K562 (cell line): Measurements from ENCODE around the gene CLSTN1. TPM values are rescaled to one million over a fixed set of nuclear protein-coding genes. Genes with fewer than 3 reads are reported as not detected.

Source experiments
- ATAC-seq: fragments of 200-7000 bp; cut with Tn5 transposase; 3 replicates; pipeline ENCODE4 v1.9.1; 2020; ENCODE audit warnings: moderate library complexity
- BruUV-seq: library from RNA; stranded (reverse); fragments of 400-500 nt; replicated peaks from 2 replicates; lab custom pipeline; 2021; lab: Mats Ljungman, UMichigan
- CTCF ChIA-PET: fragments of 300-600 bp; formaldehyde crosslinking; extraction: SDS; loops from one replicate; lab custom pipeline; 2021; ENCODE audit warnings: low intra/inter-chr PET ratio; lab: Yijun Ruan, JAX
- POLR2A ChIA-PET: fragments of 300-600, 350-650 bp; sonication (Branson Sonifier 250); formaldehyde crosslinking; extraction: SDS; loops from one replicate; lab custom pipeline; 2021; ENCODE audit warnings: antibody characterized with exemption, inconsistent platforms; lab: Yijun Ruan, JAX
- DNase-seq, 4 experiments: peaks; one replicate each; pipeline versions ENCODE4 v3.0.0 to v3.0.0-alpha.2; 2011 to 2018; ENCODE audit warnings: low spot score in 3 of 4, mixed read lengths in 3 of 4; ENCODE audit errors: extremely low read depth in 1 of 4
- FAIRE-seq: peaks from 2 replicates; lab custom pipeline; 2011; peaks lifted over from hg19 to GRCh38; lab: Jason Lieb, UNC
- H2AFZ ChIP-seq: 2 replicates; pipeline ENCODE4 v1.6.0; 2011; ENCODE audit warnings: low read depth, low read length, control low read depth, inconsistent platforms
- H3K27ac ChIP-seq: fragments of 200-600 bp; 3 replicates; pipeline ENCODE4 v1.8.0; 2011; ENCODE audit warnings: low read depth, mild to moderate bottlenecking, control low read depth, inconsistent platforms, low read length, moderate library complexity, mixed read lengths; ENCODE audit errors: extremely low read depth
- H3K27me3 ChIP-seq, 2 experiments: fragments of 300-600 bp in 1 of 2; 2 replicates in 1 of 2; 3 replicates in 1 of 2; pipeline versions ENCODE4 v1.6.0 to v1.8.0; 2011; ENCODE audit warnings: inconsistent platforms in 2 of 2, low read length in 2 of 2, mild to moderate bottlenecking in 1 of 2, mixed read lengths in 1 of 2, moderate library complexity in 1 of 2; ENCODE audit not compliant: control insufficient read depth in 2 of 2, insufficient read depth in 2 of 2
- H3K36me3 ChIP-seq: fragments of 300-600 bp; 3 replicates; pipeline ENCODE4 v1.8.0; 2011; ENCODE audit warnings: mild to moderate bottlenecking, low read length, inconsistent platforms; ENCODE audit not compliant: control insufficient read depth, insufficient read depth
- H3K4me1 ChIP-seq, 2 experiments: fragments of 200-600 bp in 1 of 2; replicated peaks in 1 of 2; 2 replicates in 1 of 2; 3 replicates in 1 of 2; pipeline versions ENCODE4 v1.5.1 to v1.8.0; 2011; ENCODE audit warnings: inconsistent platforms in 2 of 2, low read length in 2 of 2, mild to moderate bottlenecking in 1 of 2, mixed read lengths in 1 of 2, moderate library complexity in 1 of 2; ENCODE audit not compliant: control insufficient read depth in 2 of 2, insufficient read depth in 2 of 2
- H3K4me2 ChIP-seq: 2 replicates; pipeline ENCODE4 v1.6.1; 2011; ENCODE audit warnings: low read length, control low read depth, inconsistent platforms, mixed read lengths; ENCODE audit not compliant: insufficient read depth
- H3K4me3 ChIP-seq: fragments of 200-600 bp; sonication (generic), shearing (Covaris generic); 2 replicates; pipeline ENCODE4 v1.5.1; 2016; ENCODE audit warnings: control low read depth, inconsistent platforms
- H3K79me2 ChIP-seq: fragments of 200-600 bp; 3 replicates; pipeline ENCODE4 v1.8.0; 2011; ENCODE audit warnings: low read length, inconsistent platforms; ENCODE audit not compliant: control insufficient read depth, insufficient read depth
- H3K9ac ChIP-seq, 2 experiments: 2 replicates each; pipeline versions ENCODE4 v1.6.0 to v1.6.1; 2011; ENCODE audit warnings: low read depth in 2 of 2, low read length in 2 of 2, control low read depth in 1 of 2, inconsistent platforms in 1 of 2, mild to moderate bottlenecking in 1 of 2, mixed read lengths in 1 of 2; ENCODE audit not compliant: insufficient read depth in 1 of 2
- H3K9me1 ChIP-seq: one replicate; pipeline ENCODE4 v1.6.0; 2011; ENCODE audit warnings: inconsistent platforms, mild to moderate bottlenecking, low read length, moderate library complexity; ENCODE audit not compliant: control insufficient read depth, insufficient read depth
- H3K9me3 ChIP-seq: replicated peaks from 2 replicates; pipeline ENCODE4 v1.5.1; 2011; ENCODE audit warnings: low read depth, low read length, inconsistent platforms; ENCODE audit not compliant: control insufficient read depth, insufficient read depth
- H4K20me1 ChIP-seq: replicated peaks from 2 replicates; pipeline ENCODE4 v1.6.1; 2011; ENCODE audit warnings: low read length, inconsistent platforms, mixed read lengths; ENCODE audit not compliant: control insufficient read depth, insufficient read depth
- BRD9 ChIP-seq: fragments of 450-650 bp; IDR thresholded peaks from 2 replicates; pipeline ENCODE4 v1.6.1; 2018; ENCODE audit warnings: low read depth; ENCODE audit not compliant: partially characterized antibody
- EHMT2 ChIP-seq: fragments of 450-650 bp; IDR thresholded peaks from 2 replicates; pipeline ENCODE4 v1.6.1; 2018; ENCODE audit warnings: antibody characterized with exemption
- HOXB6 ChIP-seq: fragments of 250-450 bp; sonication (Bioruptor Pico); IDR thresholded peaks from 2 replicates; pipeline ENCODE4 v1.5.1; 2022; ENCODE audit warnings: mild to moderate bottlenecking, borderline replicate concordance
- L3MBTL2 ChIP-seq: fragments of 450-650 bp; IDR thresholded peaks from 2 replicates; pipeline ENCODE4 v1.6.1; 2016; ENCODE audit warnings: mild to moderate bottlenecking, moderate library complexity
- MBD1 ChIP-seq: fragments of 250-450 bp; sonication (Bioruptor Pico); IDR thresholded peaks from 2 replicates; pipeline ENCODE4 v1.8.0; 2022; ENCODE audit warnings: inconsistent platforms
- NCOR1 ChIP-seq: fragments of 450-650 bp; IDR thresholded peaks from 2 replicates; pipeline ENCODE4 v1.6.1; 2016; ENCODE audit warnings: mild to moderate bottlenecking, moderate library complexity
- PHF8 ChIP-seq: fragments of 200-600 bp; sonication (generic); IDR thresholded peaks from 2 replicates; pipeline ENCODE4 v1.6.1; 2012; ENCODE audit warnings: mixed run types, mild to moderate bottlenecking, inconsistent platforms, low read length, moderate library complexity, borderline replicate concordance
- ZBTB33 ChIP-seq: sonication (generic); formaldehyde crosslinking; IDR thresholded peaks from 2 replicates; pipeline ENCODE4 v1.8.1; 2023; ENCODE audit warnings: mild to moderate bottlenecking, missing genetic modification reagents
- ZNF263 ChIP-seq: sonication (generic); formaldehyde crosslinking; IDR thresholded peaks from 2 replicates; pipeline ENCODE4 v1.8.0; 2022; ENCODE audit warnings: mild to moderate bottlenecking, missing genetic modification reagents, borderline replicate concordance
- WGBS: fragments of 100-300 bp; shearing (Covaris generic); methylation state at CpG from one replicate; pipeline ENCODE4 v1.1.6; 2016; ENCODE audit warnings: low coverage, mixed read lengths; ENCODE audit not compliant: insufficient coverage; ENCODE audit errors: missing lambda C conversion rate; 5-methylcytosine and 5-hydroxymethylcytosine counted together
- in situ Hi-C: fragments of 300-500 bp; cut with MboI; formaldehyde crosslinking; loops from 4 replicates; pipeline ENCODE4 v1.15.0; 2018; ENCODE audit warnings: inconsistent platforms, mixed read lengths
- intact Hi-C: fragments of 100-400 bp; cut with micrococcal nuclease; formaldehyde crosslinking; loops from 2 replicates; pipeline ENCODE4 v1.14.2; 2022
- polyA plus RNA-seq, 8 experiments: library from polyadenylated mRNA; depleted of rRNA in 4 of 8; stranded (reverse) in 5 of 8; unstranded in 3 of 8; fragments of >200 nt; fragmentation: Nextera tagmentation in 2 of 8; fragmentation: Illumina TruSeq in 1 of 8; extraction: Ambion mirVana in 2 of 8; extraction: Trizol in 1 of 8; gene quantifications; 2 replicates each; pipeline versions ENCODE4 v1.2.1 to v1.2.3, GENCODE V29; 2011 to 2014; ENCODE audit warnings: inconsistent platforms in 1 of 8, missing spikeins in 1 of 8
- total RNA-seq, 7 experiments: library from RNA; depleted of rRNA in 6 of 7; stranded (reverse); fragments of >200 nt in 6 of 7; fragmentation: Illumina TruSeq in 2 of 7; extraction: Trizol in 2 of 7; gene quantifications; 2 replicates each; pipeline versions ENCODE4 v1.2.1 to v1.2.3, GENCODE V29; 2011 to 2021; ENCODE audit warnings: low replicate concordance in 1 of 7
- TF ChIP-seq, protein P1 (sequence below): fragments of 250-450 bp; sonication (Bioruptor Pico); IDR thresholded peaks from 2 replicates; pipeline ENCODE4 v1.5.0; 2021; ENCODE audit warnings: mild to moderate bottlenecking, borderline replicate concordance
- TF ChIP-seq, protein P2 (sequence below): fragments of 250-450 bp; sonication (Bioruptor Pico); IDR thresholded peaks from 2 replicates; pipeline ENCODE4 v1.4.0; 2020; ENCODE audit warnings: mild to moderate bottlenecking

CLSTN1 gene
- total and polyA plus RNA-seq, 9 of the 15 experiments (the other 6 are each of a cell fraction or from before 2014, with no cell fraction given) = 1.1 to 32.5 (median 13.3) TPM

DNA sequence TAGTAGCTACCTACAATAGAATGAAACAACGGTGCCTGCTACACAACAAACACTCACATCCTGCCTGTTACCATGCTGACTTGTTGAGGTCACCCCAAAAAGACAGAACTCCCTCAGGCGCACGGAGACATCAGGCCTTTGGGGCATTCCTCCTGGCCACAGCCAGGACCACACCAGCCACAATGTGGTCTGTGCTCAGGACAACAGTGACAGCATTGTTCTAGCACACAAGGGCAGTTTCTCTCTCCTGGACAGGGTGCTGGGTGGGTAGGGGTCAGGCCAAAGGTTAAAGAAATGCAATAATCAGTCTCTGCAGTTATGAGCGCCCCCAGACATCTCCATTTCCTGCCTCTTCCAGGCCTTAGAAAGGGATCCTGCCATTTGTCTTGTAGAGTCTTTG, 46.8 kb upstream of the CLSTN1 start:
- Histone ChIP-seq H3K9ac (no peak overlapping the region), H3K4me2 (no peak overlapping the region), H3K27ac (no peak overlapping the region), H3K4me1 (peaks cover 5 to 32% of the 10 kb centered on the region in 2 experiments; a peak in 4 of 5 replicates), H3K27me3 (no peaks in the 10 kb centered on the region), H3K36me3 (peaks cover 4% of the 10 kb centered on the region; the same call in 1 of the 3 replicates), H2AFZ (no peak overlapping the region), H3K9me3 (no peaks in the 10 kb centered on the region), H4K20me1 (peaks cover 8% of the 10 kb centered on the region), H3K9me1 (no peaks in the 10 kb centered on the region), H3K79me2 (no peaks in the 10 kb centered on the region), H3K4me3 (no peak overlapping the region)
- DNase-seq = no peak
- no peak for FAIRE-seq
- ATAC-seq = no peak
- 62% methylated on average over 4 of the region's 4 CpGs for WGBS
- in situ Hi-C loops (loop anchor here (5.0 to 10.0 kb wide), 2 partner anchors 74 to 557 kb away; partner anchors contain the start of genes LZIC and NMNAT1), intact Hi-C loops (no loop called here)
- ChIA-PET POLR2A (no interaction called here), CTCF (interaction anchor here (0.7 kb wide), 2 partner anchors 80 to 86 kb away, joined by 3 read pairs; no protein-coding TSS in a partner anchor)
- BruUV-seq = no TSS peak
- TF ChIP-seq ZNF263 (CRISPR knock-in tag) (no peak), BRD9 (no peak), HOXB6 (CRISPR knock-in tag) (no peak), L3MBTL2 (no peak), PHF8 (no peak), EHMT2 (no peak), NCOR1 (no peak), MBD1 (no peak), ZBTB33 (no peak)
- TF ChIP-seq, protein P1, sequence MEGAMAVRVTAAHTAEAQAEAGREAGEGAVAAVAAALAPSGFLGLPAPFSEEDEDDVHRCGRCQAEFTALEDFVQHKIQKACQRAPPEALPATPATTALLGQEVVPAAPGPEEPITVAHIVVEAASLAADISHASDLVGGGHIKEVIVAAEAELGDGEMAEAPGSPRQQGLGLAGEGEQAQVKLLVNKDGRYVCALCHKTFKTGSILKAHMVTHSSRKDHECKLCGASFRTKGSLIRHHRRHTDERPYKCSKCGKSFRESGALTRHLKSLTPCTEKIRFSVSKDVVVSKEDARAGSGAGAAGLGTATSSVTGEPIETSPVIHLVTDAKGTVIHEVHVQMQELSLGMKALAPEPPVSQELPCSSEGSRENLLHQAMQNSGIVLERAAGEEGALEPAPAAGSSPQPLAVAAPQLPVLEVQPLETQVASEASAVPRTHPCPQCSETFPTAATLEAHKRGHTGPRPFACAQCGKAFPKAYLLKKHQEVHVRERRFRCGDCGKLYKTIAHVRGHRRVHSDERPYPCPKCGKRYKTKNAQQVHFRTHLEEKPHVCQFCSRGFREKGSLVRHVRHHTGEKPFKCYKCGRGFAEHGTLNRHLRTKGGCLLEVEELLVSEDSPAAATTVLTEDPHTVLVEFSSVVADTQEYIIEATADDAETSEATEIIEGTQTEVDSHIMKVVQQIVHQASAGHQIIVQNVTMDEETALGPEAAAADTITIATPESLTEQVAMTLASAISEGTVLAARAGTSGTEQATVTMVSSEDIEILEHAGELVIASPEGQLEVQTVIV = no peak
- TF ChIP-seq, protein P2, sequence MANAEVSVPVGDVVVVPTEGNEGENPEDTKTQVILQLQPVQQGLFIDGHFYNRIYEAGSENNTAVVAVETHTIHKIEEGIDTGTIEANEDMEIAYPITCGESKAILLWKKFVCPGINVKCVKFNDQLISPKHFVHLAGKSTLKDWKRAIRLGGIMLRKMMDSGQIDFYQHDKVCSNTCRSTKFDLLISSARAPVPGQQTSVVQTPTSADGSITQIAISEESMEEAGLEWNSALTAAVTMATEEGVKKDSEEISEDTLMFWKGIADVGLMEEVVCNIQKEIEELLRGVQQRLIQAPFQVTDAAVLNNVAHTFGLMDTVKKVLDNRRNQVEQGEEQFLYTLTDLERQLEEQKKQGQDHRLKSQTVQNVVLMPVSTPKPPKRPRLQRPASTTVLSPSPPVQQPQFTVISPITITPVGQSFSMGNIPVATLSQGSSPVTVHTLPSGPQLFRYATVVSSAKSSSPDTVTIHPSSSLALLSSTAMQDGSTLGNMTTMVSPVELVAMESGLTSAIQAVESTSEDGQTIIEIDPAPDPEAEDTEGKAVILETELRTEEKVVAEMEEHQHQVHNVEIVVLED = no peak
